Panc1 (cell line): Measurements from ENCODE around the gene DGCR2. TPM values are rescaled to one million over a fixed set of nuclear protein-coding genes. Genes with fewer than 3 reads are reported as not detected.

Experiments used
- ATAC-seq: fragments of 200-7000 bp; cut with Tn5 transposase; 2 replicates; pipeline ENCODE4 v1.9.1; 2020; ENCODE audit warnings: mild to moderate bottlenecking, moderate library complexity
- BruUV-seq: library from RNA; stranded (reverse); fragments of 400-500 nt; replicated peaks from 2 replicates; lab custom pipeline; 2021; lab: Mats Ljungman, UMichigan
- CTCF ChIA-PET: fragments of 300-600 bp; sonication (Branson Sonifier 250); formaldehyde crosslinking; loops from one replicate; lab custom pipeline; 2022; ENCODE audit warnings: antibody characterized with exemption; lab: Charles Lee
- POLR2A ChIA-PET: fragments of 300-600 bp; sonication (Branson Sonifier 250); formaldehyde crosslinking; loops from one replicate; lab custom pipeline; 2022; ENCODE audit warnings: antibody characterized with exemption; lab: Charles Lee
- DNase-seq: peaks from one replicate; pipeline ENCODE4 v3.0.0-alpha.2; 2010; ENCODE audit warnings: low read depth, low spot score
- H3K27ac ChIP-seq: 2 replicates; pipeline ENCODE4 v1.5.1; 2011; ENCODE audit warnings: mild to moderate bottlenecking, low read length, inconsistent platforms
- H3K27me3 ChIP-seq: fragments of 200-500 bp; sonication (Bioruptor generic); 2 replicates; pipeline ENCODE4 v1.6.0; 2014; ENCODE audit warnings: low read length, inconsistent platforms; ENCODE audit not compliant: control insufficient read depth, insufficient read depth
- H3K36me3 ChIP-seq: fragments of 200-500 bp; sonication (Bioruptor generic); 2 replicates; pipeline ENCODE4 v1.5.1; 2014; ENCODE audit warnings: inconsistent platforms, mild to moderate bottlenecking, low read length, moderate library complexity; ENCODE audit not compliant: control insufficient read depth, insufficient read depth
- H3K4me1 ChIP-seq: 2 replicates; pipeline ENCODE4 v1.5.1; 2011; ENCODE audit warnings: inconsistent platforms, mild to moderate bottlenecking, low read length, moderate library complexity; ENCODE audit not compliant: control insufficient read depth, insufficient read depth
- H3K4me3 ChIP-seq, 2 experiments: 2 replicates each; pipeline ENCODE4 v1.5.1; 2011 to 2012; ENCODE audit warnings: low read depth in 2 of 2, low read length in 2 of 2, mild to moderate bottlenecking in 2 of 2, inconsistent platforms in 1 of 2, moderate library complexity in 1 of 2
- H3K9me3 ChIP-seq: fragments of 200-500 bp; sonication (Bioruptor generic); 2 replicates; pipeline ENCODE4 v1.5.1; 2014; ENCODE audit warnings: low read depth, mild to moderate bottlenecking, inconsistent platforms, low read length, moderate library complexity; ENCODE audit not compliant: control insufficient read depth, insufficient read depth
- CTCF ChIP-seq: fragments of 450-650 bp; IDR thresholded peaks from 2 replicates; pipeline ENCODE4 v1.5.1; 2017; ENCODE audit warnings: mild to moderate bottlenecking
- POLR2AphosphoS5 ChIP-seq: IDR thresholded peaks from 2 replicates; pipeline ENCODE4 v1.6.1; 2012; ENCODE audit warnings: mild to moderate bottlenecking, low read depth, low read length, moderate library complexity
- REST ChIP-seq, 2 experiments: IDR thresholded peaks; 2 replicates each; pipeline ENCODE4 v1.6.1; 2011 to 2012; ENCODE audit warnings: low read depth in 2 of 2, control low read depth in 1 of 2, low read length in 1 of 2, mild to moderate bottlenecking in 1 of 2, moderate library complexity in 1 of 2; ENCODE audit not compliant: insufficient read depth in 1 of 2
- SIN3A ChIP-seq: IDR thresholded peaks from 2 replicates; pipeline ENCODE4 v1.6.1; 2012; ENCODE audit warnings: low read depth, mild to moderate bottlenecking, low read length, moderate library complexity, borderline replicate concordance; ENCODE audit not compliant: insufficient read depth
- TCF7L2 ChIP-seq: IDR thresholded peaks from 2 replicates; pipeline ENCODE4 v1.6.1; 2011; ENCODE audit warnings: mild to moderate bottlenecking, low read depth, low read length, inconsistent platforms
- in situ Hi-C: cut with HindIII; loops from 2 replicates; pipeline ENCODE4 v1.10.0; 2016; ENCODE audit warnings: low sequenced_read_pairs, low pct_unique_long_range_greater_than_20kb
- intact Hi-C: fragments of 100-400 bp; cut with micrococcal nuclease; formaldehyde crosslinking; loops from one replicate; pipeline ENCODE4 v1.10.0; 2022; ENCODE audit not compliant: unreplicated experiment
- total RNA-seq: library from RNA; stranded (reverse); gene quantifications from one replicate; pipeline ENCODE4 v1.2.1, GENCODE V29; 2021; ENCODE audit not compliant: unreplicated experiment

Gene DGCR2
- total RNA-seq, 1 experiment from 2014 or later, result 35.1 TPM

- CTCF ChIA-PET, result no interaction called here
- no TSS peak for BruUV-seq
Observed at GRCh38 chr22:19019029-19019678, 103.1 kb downstream of the DGCR2 start.

GRCh38 chr22:19018256-19018655 is 104.0 kb downstream of the DGCR2 start:
- no peaks in the 10 kb centered on the region for H3K36me3 ChIP-seq

More at GRCh38 chr22:19019029-19019678, 103.1 kb downstream of the DGCR2 start:
- DNase-seq, result no peak
- H3K36me3 ChIP-seq, result no peaks in the 10 kb centered on the region
- intact Hi-C loops, result no loop called here
- TF ChIP-seq SIN3A (no peak), REST (IDR thresholded peaks at IDR 0.05; ENCODE audit: insufficient read depth in 1 of 2, low read depth in 2 of 2, low read length in 1 of 2) (no peak), TCF7L2 (no peak), POLR2AphosphoS5 (no peak), CTCF (no peak)
- no peak for ATAC-seq
- H3K4me3 ChIP-seq, result no peak overlapping the region
- no peaks in the 10 kb centered on the region; the same call in 1 of the 2 replicates for H3K4me1 ChIP-seq
- H3K27me3 ChIP-seq, result no peaks in the 10 kb centered on the region
- POLR2A ChIA-PET, result no interaction called here
- no peak overlapping the region for H3K27ac ChIP-seq
- in situ Hi-C loops, result no loop called here
- no peaks in the 10 kb centered on the region for H3K9me3 ChIP-seq

More at GRCh38 chr22:19018256-19018655, 104.0 kb downstream of the DGCR2 start:
- H3K4me3 ChIP-seq, result no peak overlapping the region
- H3K9me3 ChIP-seq, result no peaks in the 10 kb centered on the region
- ChIA-PET POLR2A (no interaction called here), CTCF (no interaction called here)
- H3K27ac ChIP-seq, result no peak overlapping the region
- ATAC-seq (no peak), DNase-seq (no peak)
- H3K27me3 ChIP-seq, result no peaks in the 10 kb centered on the region
- no peaks in the 10 kb centered on the region; the same call in 1 of the 2 replicates for H3K4me1 ChIP-seq
- no peak for TF ChIP-seq CTCF
- TF ChIP-seq TCF7L2, result no peak
- no peak for TF ChIP-seq SIN3A
- TF ChIP-seq POLR2AphosphoS5, result no peak
- TF ChIP-seq REST (IDR thresholded peaks at IDR 0.05; ENCODE audit: insufficient read depth in 1 of 2, low read depth in 2 of 2, low read length in 1 of 2), result no peak
- BruUV-seq, result no TSS peak
- intact Hi-C loops (no loop called here), in situ Hi-C loops (no loop called here)
